CD8-positive, alpha-beta memory T cell (primary cell): ENCODE results near the gene SLC16A3. TPM values are rescaled to one million over a fixed set of nuclear protein-coding genes. Genes with fewer than 3 reads are reported as not detected.
"Not testable (repeated sequence)": the region's sequence is repeated elsewhere in the genome, so short reads cannot be mapped to it uniquely, and the experiment has no call there.

Experiments
- CTCF ChIA-PET: fragments of 350-600 bp; sonication (Branson Sonifier 250); formaldehyde crosslinking; loops from one replicate; lab custom pipeline; 2021; ENCODE audit warnings: antibody characterized with exemption; lab: Charles Lee
- POLR2A ChIA-PET: fragments of 350-600 bp; sonication (Branson Sonifier 250); formaldehyde crosslinking; loops from one replicate; lab custom pipeline; 2021; ENCODE audit warnings: antibody characterized with exemption; lab: Charles Lee
- DNase-seq, 5 donors: peaks; one replicate each; pipeline versions ENCODE4 v3.0.0 to v3.0.0-alpha.2; 2020 to 2022; ENCODE audit warnings: mixed read lengths in 1 of 5
- H3K27ac ChIP-seq: one replicate; pipeline ENCODE4 v1.7.0; 2013; ENCODE audit warnings: low read depth, mild to moderate bottlenecking, low read length, moderate library complexity
- H3K27me3 ChIP-seq: 2 replicates; pipeline ENCODE4 v1.7.0; 2013; ENCODE audit warnings: low read length, mild to moderate bottlenecking; ENCODE audit not compliant: insufficient read depth, poor library complexity, severe bottlenecking
- H3K36me3 ChIP-seq: 2 replicates; pipeline ENCODE4 v1.7.0; 2013; ENCODE audit warnings: mild to moderate bottlenecking, low read length, moderate library complexity; ENCODE audit not compliant: insufficient read depth
- H3K4me1 ChIP-seq: 2 replicates; pipeline ENCODE4 v1.7.0; 2013; ENCODE audit warnings: mild to moderate bottlenecking, low read length, moderate library complexity; ENCODE audit not compliant: insufficient read depth
- H3K4me3 ChIP-seq: 2 replicates; pipeline ENCODE4 v1.7.0; 2013; ENCODE audit warnings: mild to moderate bottlenecking, low read length
- H3K9me3 ChIP-seq: 2 replicates; pipeline ENCODE4 v1.7.0; 2013; ENCODE audit warnings: mild to moderate bottlenecking, low read length
- H3K27ac Mint-ChIP-seq, 8 donors: one replicate each; pipeline ENCODE4 v1.8.0; 2020 to 2021; ENCODE audit warnings: mixed read lengths in 8 of 8, mild to moderate bottlenecking in 6 of 8, inconsistent platforms in 3 of 8, moderate library complexity in 3 of 8
- H3K27me3 Mint-ChIP-seq, 2 donors: one replicate each; pipeline ENCODE4 v1.8.0; 2020 to 2021; ENCODE audit warnings: mixed read lengths in 2 of 2, mild to moderate bottlenecking in 1 of 2, moderate library complexity in 1 of 2
- H3K36me3 Mint-ChIP-seq, 3 donors: one replicate each; pipeline ENCODE4 v1.8.0; 2020 to 2021; ENCODE audit warnings: mixed read lengths in 3 of 3, inconsistent platforms in 1 of 3, mild to moderate bottlenecking in 1 of 3
- H3K4me1 Mint-ChIP-seq, 3 donors: one replicate each; pipeline ENCODE4 v1.8.0; 2020 to 2021; ENCODE audit warnings: mixed read lengths in 3 of 3, inconsistent platforms in 1 of 3, mild to moderate bottlenecking in 1 of 3
- H3K4me3 Mint-ChIP-seq, 7 donors: one replicate each; pipeline ENCODE4 v1.8.0; 2020 to 2021; ENCODE audit warnings: mixed read lengths in 7 of 7, mild to moderate bottlenecking in 6 of 7, moderate library complexity in 4 of 7, inconsistent platforms in 2 of 7
- H3K9me3 Mint-ChIP-seq, 5 donors: one replicate each; pipeline ENCODE4 v1.8.0; 2020 to 2022; ENCODE audit warnings: mixed read lengths in 5 of 5, mild to moderate bottlenecking in 3 of 5, moderate library complexity in 2 of 5, inconsistent platforms in 1 of 5
- polyA plus RNA-seq: library from polyadenylated mRNA; unstranded; fragments of 300-500 nt; fragmentation: Illumina TruSeq; gene quantifications from one replicate; pipeline ENCODE4 v1.2.3, GENCODE V29; 2021
- total RNA-seq, 2 experiments: library from RNA; stranded (reverse); gene quantifications; one replicate each; pipeline ENCODE4 v1.2.3, GENCODE V29; 2021

The SLC16A3 gene
- total and polyA plus RNA-seq, 3 experiments from 2014 or later: 3.3 to 31.8 (median 27.5) TPM

DNA sequence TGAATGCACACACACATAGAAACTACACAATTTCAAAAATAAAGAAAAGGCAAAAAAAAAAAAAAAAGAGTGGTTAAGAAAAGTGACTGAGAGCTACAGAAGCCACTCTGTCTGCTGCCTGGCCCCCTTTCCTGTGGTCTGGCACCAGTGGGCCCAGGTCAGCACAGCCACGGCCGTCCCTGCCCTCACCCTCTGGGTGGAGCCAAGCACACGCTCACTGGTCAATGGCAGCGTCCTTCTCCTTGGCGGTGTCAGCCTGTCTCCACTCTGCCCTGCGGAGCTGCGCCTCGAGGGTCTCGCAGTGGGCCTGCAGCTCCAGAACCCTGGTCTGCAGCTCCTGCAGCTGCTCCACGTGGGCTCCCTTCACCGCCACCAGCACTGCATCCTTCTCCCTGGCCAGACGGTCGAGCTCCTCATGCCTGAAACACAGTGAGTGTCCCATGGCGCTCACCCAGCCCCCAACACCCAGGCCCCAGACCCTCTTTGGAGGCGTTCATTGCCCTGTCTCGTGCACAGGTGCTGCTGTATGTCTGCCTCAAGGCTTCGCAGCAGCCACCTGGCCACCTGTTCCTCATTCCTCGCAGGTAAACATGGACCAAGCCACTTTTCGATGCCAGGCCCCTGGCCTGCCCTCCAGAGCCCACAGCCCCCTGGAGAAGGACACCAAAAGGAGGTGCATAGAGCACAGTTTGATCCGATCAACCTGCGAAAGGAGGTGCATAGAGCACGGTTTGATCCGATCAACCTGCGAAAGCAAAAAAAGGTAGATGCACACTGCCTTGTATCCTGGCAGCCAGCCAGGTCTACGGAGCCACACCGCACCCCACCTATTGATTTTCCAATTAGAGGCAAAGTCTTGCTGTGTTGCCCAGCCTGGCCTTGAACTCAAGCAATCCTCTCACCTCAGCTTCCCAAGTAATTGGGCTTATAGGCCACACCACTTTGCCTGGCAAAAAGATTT lies 40.6 kb upstream of the SLC16A3 start:
- no peaks in the 10 kb centered on the region for H3K9me3 ChIP-seq
- H3K27ac Mint-ChIP-seq: no peak overlapping the region
- no peaks in the 10 kb centered on the region for H3K4me1 ChIP-seq
- no peaks in the 10 kb centered on the region for H3K4me1 Mint-ChIP-seq
- peaks cover 0 to 45% (median 10%) of the 10 kb centered on the region in 3 donors for H3K36me3 Mint-ChIP-seq
- no peaks in the 10 kb centered on the region for H3K36me3 ChIP-seq
- no peaks in the 10 kb centered on the region for H3K27me3 ChIP-seq
- no peak overlapping the region for H3K4me3 ChIP-seq
- no peak overlapping the region for H3K4me3 Mint-ChIP-seq
- H3K27ac ChIP-seq: no peak overlapping the region
- H3K27me3 Mint-ChIP-seq: no peaks in the 10 kb centered on the region
- no peaks in the 10 kb centered on the region for H3K9me3 Mint-ChIP-seq
- DNase-seq: no peak
- ChIA-PET CTCF (no interaction called here), POLR2A (no interaction called here)

DNA sequence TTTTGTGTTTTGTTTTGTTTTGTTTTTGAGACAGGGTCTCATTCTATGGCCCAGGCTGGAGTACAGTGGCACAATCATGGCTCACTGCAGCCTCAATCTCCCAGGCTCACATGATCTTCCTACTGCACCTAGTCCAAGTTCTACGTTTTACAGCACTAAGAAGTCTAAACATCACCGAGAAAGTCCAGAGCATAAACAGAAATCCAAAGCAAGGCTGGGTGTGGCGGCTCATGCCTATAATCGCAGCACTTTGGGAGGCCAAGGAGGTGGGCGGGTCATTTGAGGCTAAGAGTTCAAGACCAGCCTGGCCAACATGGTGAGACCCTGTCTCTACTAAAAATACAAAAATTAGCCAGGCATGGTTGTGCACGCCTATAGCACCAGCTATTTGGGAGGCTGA lies 35.8 kb upstream of the SLC16A3 start:
- CTCF ChIA-PET, POLR2A ChIA-PET: not testable (repeated sequence)
- peaks cover 0 to 59% (median 14%) of the 10 kb centered on the region in 3 donors for H3K36me3 Mint-ChIP-seq

DNA sequence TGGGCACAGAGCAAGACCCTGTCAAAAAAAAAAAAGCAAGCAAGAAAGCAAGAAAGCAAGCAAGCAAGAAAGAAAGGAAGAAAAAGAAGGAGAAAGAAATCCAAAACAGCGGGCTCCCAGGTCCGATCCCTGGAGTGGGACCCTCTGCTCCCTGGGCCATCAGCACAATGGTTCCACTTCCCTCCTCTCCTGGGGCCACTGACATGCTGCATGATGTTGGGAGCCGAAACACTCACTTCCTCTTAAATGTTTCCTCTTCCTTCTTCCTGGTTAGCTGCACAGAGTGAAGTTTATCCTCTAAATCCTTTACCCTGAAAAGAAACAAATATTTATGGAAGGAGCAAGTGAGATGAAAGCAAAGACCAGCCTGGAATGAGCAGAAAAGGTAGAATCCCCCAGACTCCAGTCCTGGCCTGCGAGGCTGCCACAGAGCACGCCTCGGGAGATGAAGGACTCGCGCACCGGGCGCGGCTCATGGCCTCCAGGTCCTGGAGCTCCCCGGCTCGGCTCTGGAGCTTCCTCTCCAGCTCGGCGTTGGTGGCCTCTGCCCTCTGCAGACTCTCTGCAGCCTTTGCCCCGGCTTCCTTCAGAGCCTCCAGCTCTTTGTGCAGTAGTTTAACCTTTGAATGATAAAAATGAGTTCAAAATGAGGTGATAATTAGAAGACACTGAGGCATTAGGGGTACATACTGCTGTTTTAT lies 35.2 kb upstream of the SLC16A3 start:
- DNase-seq: no peak
- H3K4me1 ChIP-seq: peaks cover 9% of the 10 kb centered on the region
- H3K36me3 ChIP-seq: peaks cover 13% of the 10 kb centered on the region
- H3K27ac ChIP-seq: no peak overlapping the region
- no peaks in the 10 kb centered on the region for H3K9me3 Mint-ChIP-seq
- no peak overlapping the region for H3K4me3 ChIP-seq
- POLR2A ChIA-PET: no interaction called here
- peaks cover 0 to 63% (median 18%) of the 10 kb centered on the region in 3 donors for H3K36me3 Mint-ChIP-seq
- no peaks in the 10 kb centered on the region for H3K27me3 ChIP-seq
- no peaks in the 10 kb centered on the region for H3K27me3 Mint-ChIP-seq
- peaks cover 9 to 12% (median 9%) of the 10 kb centered on the region in 3 donors for H3K4me1 Mint-ChIP-seq
- CTCF ChIA-PET: interaction anchor here (0.8 kb wide), 1 partner anchor 12 kb away, joined by 4 read pairs; no protein-coding TSS in a partner anchor
- H3K27ac Mint-ChIP-seq: peak overlapping the region in 1 of 8 donors; percentile 47
- H3K4me3 Mint-ChIP-seq: no peak overlapping the region
- H3K9me3 ChIP-seq: no peaks in the 10 kb centered on the region

More for the DNA sequence above, 35.8 kb upstream of the SLC16A3 start:
- not testable (repeated sequence) for H3K27ac ChIP-seq, H3K27me3 Mint-ChIP-seq, H3K27me3 ChIP-seq, H3K27ac Mint-ChIP-seq, H3K9me3 Mint-ChIP-seq, DNase-seq, H3K4me3 ChIP-seq, H3K4me1 ChIP-seq, H3K9me3 ChIP-seq, H3K4me1 Mint-ChIP-seq, H3K4me3 Mint-ChIP-seq
- peaks cover 13% of the 10 kb centered on the region for H3K36me3 ChIP-seq

DNA sequence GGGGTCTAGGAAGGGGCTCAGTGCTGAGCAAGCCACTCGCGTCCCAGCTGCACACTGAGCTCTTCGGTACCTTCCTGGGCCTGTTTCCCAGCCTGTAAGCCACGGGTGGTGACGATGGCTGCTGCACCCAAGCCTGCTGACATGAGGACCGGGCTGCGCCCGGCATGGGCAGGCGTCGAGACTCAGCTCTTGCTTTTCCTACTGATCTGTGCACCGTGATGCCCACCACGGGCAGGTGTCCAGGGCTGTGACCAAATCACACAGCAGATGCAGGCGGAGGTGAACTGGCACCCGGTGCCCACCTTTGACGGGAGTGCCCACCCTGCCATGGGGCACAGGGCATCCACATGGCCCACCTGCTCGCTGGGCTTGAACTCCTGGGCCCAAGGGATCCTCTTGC lies 34.1 kb upstream of the SLC16A3 start:
- ChIA-PET CTCF (interaction anchor here (1.1 kb wide), 1 partner anchor 22 kb away, joined by 3 read pairs; no protein-coding TSS in a partner anchor), POLR2A (interaction anchor here (1.6 kb wide), 1 partner anchor 11 kb away, joined by 4 read pairs; no protein-coding TSS in a partner anchor)
- no peaks in the 10 kb centered on the region for H3K27me3 ChIP-seq
- H3K4me3 Mint-ChIP-seq: no peak overlapping the region
- peaks cover 13% of the 10 kb centered on the region for H3K36me3 ChIP-seq
- peaks cover 0 to 64% (median 18%) of the 10 kb centered on the region in 3 donors for H3K36me3 Mint-ChIP-seq
- H3K27ac Mint-ChIP-seq: no peak overlapping the region
- H3K4me3 ChIP-seq: no peak overlapping the region
- no peaks in the 10 kb centered on the region for H3K9me3 Mint-ChIP-seq
- H3K4me1 ChIP-seq: peaks cover 14% of the 10 kb centered on the region
- DNase-seq: no peak
- H3K27ac ChIP-seq: no peak overlapping the region
- peaks cover 9 to 20% (median 20%) of the 10 kb centered on the region in 3 donors for H3K4me1 Mint-ChIP-seq
- no peaks in the 10 kb centered on the region for H3K27me3 Mint-ChIP-seq
- H3K9me3 ChIP-seq: no peaks in the 10 kb centered on the region

DNA sequence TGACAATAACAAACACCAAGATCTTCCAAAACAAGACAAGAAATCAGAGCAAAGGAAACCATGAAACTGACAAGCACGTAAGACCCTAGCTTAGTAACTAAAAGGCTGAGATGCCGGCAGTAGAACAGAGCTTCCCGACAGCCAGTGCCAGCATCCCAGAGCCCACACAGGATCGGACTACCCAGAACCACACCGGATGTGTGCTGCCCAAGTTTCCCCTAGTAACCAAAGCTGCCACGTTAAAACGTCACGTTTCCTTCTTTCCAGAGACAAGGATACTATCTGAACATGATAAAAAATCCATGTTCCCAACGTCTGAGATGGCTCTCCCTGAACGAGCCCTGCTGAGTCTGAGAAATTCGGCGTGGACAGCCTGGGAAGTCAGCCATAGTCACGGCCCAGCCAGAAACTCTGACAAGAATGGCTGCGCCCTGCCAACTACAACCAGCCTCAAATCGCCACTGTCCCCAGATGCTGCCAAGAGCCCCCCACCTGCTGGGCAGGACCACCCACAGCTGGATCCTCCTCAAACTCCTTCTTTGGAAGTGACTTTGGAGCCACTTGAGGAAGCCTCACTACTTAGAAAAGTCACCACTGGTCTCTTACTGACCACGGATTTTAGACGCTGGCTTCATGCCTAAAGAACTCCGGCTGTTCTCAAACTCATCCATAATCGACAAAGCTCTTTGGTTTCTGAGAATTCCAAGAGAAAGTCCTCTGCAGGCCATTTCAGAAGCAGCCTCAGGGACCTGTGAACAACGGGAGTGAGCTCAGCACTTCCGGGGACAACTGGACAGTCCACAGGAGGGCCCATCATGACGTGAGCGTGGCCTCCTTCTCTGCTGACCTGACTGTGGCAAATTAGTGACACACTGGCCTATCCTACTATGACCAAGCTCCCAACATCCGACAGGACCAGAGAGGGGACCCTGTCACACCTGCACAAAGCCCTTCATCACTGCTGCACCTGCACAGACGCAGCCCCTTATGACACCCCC lies 32.9 kb upstream of the SLC16A3 start:
- no peak for DNase-seq
- Mint-ChIP-seq H3K36me3 (peaks cover 0 to 62% (median 18%) of the 10 kb centered on the region in 3 donors), H3K27ac (peak overlapping the region in 1 of 8 donors; percentile 32), H3K4me1 (peaks cover 19 to 32% (median 32%) of the 10 kb centered on the region in 3 donors), H3K4me3 (no peak overlapping the region), H3K9me3 (no peaks in the 10 kb centered on the region), H3K27me3 (peaks cover 0 to 3% of the 10 kb centered on the region in 2 donors)
- Histone ChIP-seq H3K4me1 (peaks cover 26% of the 10 kb centered on the region), H3K36me3 (peaks cover 13% of the 10 kb centered on the region), H3K27me3 (no peaks in the 10 kb centered on the region), H3K27ac (no peak overlapping the region), H3K4me3 (no peak overlapping the region), H3K9me3 (no peaks in the 10 kb centered on the region)
- ChIA-PET CTCF (interaction anchor here (1.1 kb wide), 1 partner anchor 23 kb away, joined by 3 read pairs; no protein-coding TSS in a partner anchor), POLR2A (interaction anchor here (1.6 kb wide), 1 partner anchor 10 kb away, joined by 4 read pairs; no protein-coding TSS in a partner anchor)

DNA sequence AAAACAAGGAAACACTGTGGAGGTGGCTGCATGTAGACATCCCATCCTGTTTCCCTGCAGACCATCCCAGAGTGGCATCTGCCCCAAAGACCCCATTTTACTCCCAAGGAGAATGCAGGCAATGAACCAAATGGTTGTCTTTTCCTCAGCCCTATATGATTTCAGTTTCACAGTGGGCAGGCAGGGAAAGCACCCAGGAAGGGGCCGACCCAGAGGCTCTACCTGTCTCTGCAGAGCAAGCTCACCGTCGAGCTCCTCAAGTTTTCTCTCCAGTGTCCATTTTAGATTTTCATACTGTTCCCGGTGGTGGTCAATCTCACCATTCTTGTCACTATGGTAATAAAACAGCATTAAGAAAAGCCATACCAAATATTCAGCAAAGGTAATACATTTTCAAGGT lies 30.8 kb upstream of the SLC16A3 start:
- peaks cover 13% of the 10 kb centered on the region for H3K36me3 ChIP-seq
- peak overlapping the region in 1 of 7 donors; percentile 43 for H3K4me3 Mint-ChIP-seq
- peaks cover 26 to 45% (median 40%) of the 10 kb centered on the region in 3 donors for H3K4me1 Mint-ChIP-seq
- H3K27me3 ChIP-seq: no peaks in the 10 kb centered on the region
- H3K4me1 ChIP-seq: peaks cover 33% of the 10 kb centered on the region
- POLR2A ChIA-PET: no interaction called here
- H3K27me3 Mint-ChIP-seq: peaks cover 0 to 3% of the 10 kb centered on the region in 2 donors
- no peak overlapping the region for H3K4me3 ChIP-seq
- H3K27ac Mint-ChIP-seq: peak overlapping the region in 6 of 8 donors; percentile 19 to 87 (median 72)
- no peaks in the 10 kb centered on the region for H3K9me3 Mint-ChIP-seq
- H3K36me3 Mint-ChIP-seq: peaks cover 0 to 46% (median 16%) of the 10 kb centered on the region in 3 donors
- CTCF ChIA-PET: interaction anchor here (1.1 kb wide), 1 partner anchor 9 kb away, joined by 3 read pairs; no protein-coding TSS in a partner anchor
- DNase-seq: no peak
- no peak overlapping the region for H3K27ac ChIP-seq
- H3K9me3 ChIP-seq: no peaks in the 10 kb centered on the region

DNA sequence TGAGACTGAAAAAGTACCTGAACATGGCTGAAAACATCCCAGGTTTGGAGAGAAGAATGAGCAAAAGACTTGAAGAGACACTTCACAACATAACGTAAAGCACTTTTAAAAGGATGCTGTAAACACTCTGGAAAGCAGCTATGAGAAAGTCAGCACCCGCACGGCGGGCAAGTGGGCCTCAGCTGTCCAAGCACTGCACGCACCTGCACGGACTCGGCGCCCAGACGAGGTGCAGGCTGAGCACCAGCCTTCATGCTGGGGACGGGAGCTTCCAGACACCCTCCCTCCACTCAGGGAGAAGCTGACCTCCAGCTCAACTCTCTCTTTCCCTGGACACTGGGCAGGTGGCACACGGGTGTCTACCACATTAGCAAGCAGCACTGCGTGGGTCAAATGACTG lies 29.3 kb upstream of the SLC16A3 start:
- Histone ChIP-seq H3K27ac (no peak overlapping the region), H3K4me3 (no peak overlapping the region), H3K9me3 (no peaks in the 10 kb centered on the region), H3K4me1 (peaks cover 33% of the 10 kb centered on the region), H3K27me3 (no peaks in the 10 kb centered on the region), H3K36me3 (peaks cover 13% of the 10 kb centered on the region)
- Mint-ChIP-seq H3K4me1 (peaks cover 27 to 50% (median 40%) of the 10 kb centered on the region in 3 donors), H3K27me3 (peaks cover 0 to 3% of the 10 kb centered on the region in 2 donors), H3K36me3 (peaks cover 0 to 35% (median 14%) of the 10 kb centered on the region in 3 donors), H3K9me3 (no peaks in the 10 kb centered on the region), H3K4me3 (no peak overlapping the region), H3K27ac (peak overlapping the region in 7 of 8 donors; percentile 47 to 94 (median 76))
- no peak for DNase-seq
- POLR2A ChIA-PET: interaction anchor here (0.7 kb wide), 1 partner anchor 715 kb away, joined by 4 read pairs; no protein-coding TSS in a partner anchor
- CTCF ChIA-PET: interaction anchor here (3.7 kb wide), 1 partner anchor 102 kb away, joined by 12 read pairs; no protein-coding TSS in a partner anchor
